ENCODE data around the gene GRIK2. TPM values are rescaled to one million over a fixed set of nuclear protein-coding genes. Genes with fewer than 3 reads are reported as not detected.
"Not testable (repeated sequence)": the region's sequence is repeated elsewhere in the genome, so short reads cannot be mapped to it uniquely, and the experiment has no call there.

GRIK2 gene
- total RNA-seq, 4 donors from 2014 or later, result 0.30 to 4.1 (median 1.3) TPM

- no peak for DNase-seq (ENCODE audit: low spot score in 2 of 2)
- 31% methylated on average over 2 of the region's 2 CpGs for WGBS
- H3K4me1 ChIP-seq, result no peaks in the 10 kb centered on the region
- no peak for TF ChIP-seq POLR2A (IDR thresholded peaks at IDR 0.05)
- no peak for TF ChIP-seq CTCF (IDR thresholded peaks at IDR 0.05)
- TF ChIP-seq POLR2AphosphoS5 (IDR thresholded peaks at IDR 0.05), result no peak
- no peak for TF ChIP-seq EP300 (IDR thresholded peaks at IDR 0.05)
- H3K27me3 ChIP-seq, result no peaks in the 10 kb centered on the region
- H3K36me3 ChIP-seq, result no peaks in the 10 kb centered on the region
- H3K9me3 ChIP-seq, result no peaks in the 10 kb centered on the region
- H3K27ac ChIP-seq, result no peak overlapping the region
- no peak overlapping the region for H3K4me3 ChIP-seq
These were observed 237.4 kb downstream of the GRIK2 start for GRCh38 chr6:101630941-101631340.

GRCh38 chr6:101633081-101633480 is 239.6 kb downstream of the GRIK2 start:
- DNase-seq (ENCODE audit: low spot score in 2 of 2), result no peak
- TF ChIP-seq POLR2A (IDR thresholded peaks at IDR 0.05) (no peak), POLR2AphosphoS5 (IDR thresholded peaks at IDR 0.05) (no peak)
- Histone ChIP-seq H3K4me3 (no peak overlapping the region), H3K9me3 (no peaks in the 10 kb centered on the region), H3K27ac (no peak overlapping the region), H3K27me3 (no peaks in the 10 kb centered on the region), H3K4me1 (no peaks in the 10 kb centered on the region), H3K36me3 (no peaks in the 10 kb centered on the region)
- 88% methylated on average over 3 of the region's 3 CpGs for WGBS

DNA sequence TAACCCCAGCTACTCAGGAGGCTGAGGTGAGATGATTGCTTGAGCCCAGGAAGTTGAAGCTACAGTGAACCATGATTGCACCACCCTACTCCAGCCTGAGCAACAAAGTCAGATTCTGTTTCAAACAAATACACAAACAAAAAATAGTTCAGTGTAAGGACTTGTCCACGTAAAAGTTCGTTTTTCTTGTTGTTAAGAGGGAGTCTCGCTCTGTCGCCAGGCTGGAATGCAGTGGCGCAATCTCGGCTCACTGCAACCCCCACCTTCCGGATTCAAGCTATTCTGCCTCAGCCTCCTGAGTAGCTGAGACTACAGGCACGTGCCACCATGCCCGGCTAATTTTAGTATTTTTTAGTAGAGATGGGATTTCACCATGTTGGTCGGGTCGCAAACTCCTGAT is 245.4 kb downstream of the GRIK2 start:
- not testable (repeated sequence) for H3K27me3 ChIP-seq; H3K4me1 ChIP-seq; DNase-seq (ENCODE audit: low spot score in 2 of 2); H3K9me3 ChIP-seq; H3K27ac ChIP-seq; H3K4me3 ChIP-seq; H3K36me3 ChIP-seq
- WGBS, result 93% methylated on average over 11 of the region's 11 CpGs

DNA sequence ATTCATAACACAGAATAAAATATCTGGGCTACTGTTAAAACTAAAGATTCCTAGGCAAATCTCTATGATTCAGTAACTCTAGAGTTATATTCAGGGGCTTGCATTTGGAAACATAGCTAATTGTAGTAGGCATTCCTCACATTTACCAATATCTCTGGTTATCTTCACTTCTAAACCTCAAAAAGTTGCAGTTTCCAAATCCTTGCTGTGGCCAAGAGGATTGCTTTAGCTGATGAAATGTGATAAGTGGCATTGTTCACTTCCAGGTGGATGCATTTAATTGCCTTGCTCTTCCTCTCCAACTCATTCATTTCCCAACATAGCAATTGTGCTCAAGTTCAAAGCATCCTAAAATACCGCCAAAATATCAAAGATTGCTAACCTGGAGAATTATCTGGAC is 246.6 kb downstream of the GRIK2 start:
- no peaks in the 10 kb centered on the region for H3K4me1 ChIP-seq
- no peak overlapping the region for H3K4me3 ChIP-seq
- H3K27me3 ChIP-seq, result no peaks in the 10 kb centered on the region
- TF ChIP-seq POLR2AphosphoS5 (IDR thresholded peaks at IDR 0.05) (no peak), EP300 (IDR thresholded peaks at IDR 0.05) (no peak), POLR2A (IDR thresholded peaks at IDR 0.05) (no peak), CTCF (IDR thresholded peaks at IDR 0.05) (no peak)
- no peaks in the 10 kb centered on the region for H3K36me3 ChIP-seq
- 88% methylated on average over 1 of the region's 1 CpG for WGBS
- DNase-seq (ENCODE audit: low spot score in 2 of 2), result no peak
- H3K9me3 ChIP-seq, result no peaks in the 10 kb centered on the region
- no peak overlapping the region for H3K27ac ChIP-seq

- H3K4me3 ChIP-seq, result no peak overlapping the region
- DNase-seq (ENCODE audit: low spot score in 2 of 2), result no peak
- H3K27me3 ChIP-seq, result no peaks in the 10 kb centered on the region
- H3K9me3 ChIP-seq, result no peaks in the 10 kb centered on the region
- TF ChIP-seq POLR2AphosphoS5 (IDR thresholded peaks at IDR 0.05) (no peak), EP300 (IDR thresholded peaks at IDR 0.05) (no peak)
- H3K4me1 ChIP-seq, result no peaks in the 10 kb centered on the region
- H3K36me3 ChIP-seq, result no peaks in the 10 kb centered on the region
- H3K27ac ChIP-seq, result no peak overlapping the region
- 87% methylated on average over 2 of the region's 2 CpGs for WGBS
These were observed 252.3 kb downstream of the GRIK2 start for GRCh38 chr6:101645770-101646169.

DNA sequence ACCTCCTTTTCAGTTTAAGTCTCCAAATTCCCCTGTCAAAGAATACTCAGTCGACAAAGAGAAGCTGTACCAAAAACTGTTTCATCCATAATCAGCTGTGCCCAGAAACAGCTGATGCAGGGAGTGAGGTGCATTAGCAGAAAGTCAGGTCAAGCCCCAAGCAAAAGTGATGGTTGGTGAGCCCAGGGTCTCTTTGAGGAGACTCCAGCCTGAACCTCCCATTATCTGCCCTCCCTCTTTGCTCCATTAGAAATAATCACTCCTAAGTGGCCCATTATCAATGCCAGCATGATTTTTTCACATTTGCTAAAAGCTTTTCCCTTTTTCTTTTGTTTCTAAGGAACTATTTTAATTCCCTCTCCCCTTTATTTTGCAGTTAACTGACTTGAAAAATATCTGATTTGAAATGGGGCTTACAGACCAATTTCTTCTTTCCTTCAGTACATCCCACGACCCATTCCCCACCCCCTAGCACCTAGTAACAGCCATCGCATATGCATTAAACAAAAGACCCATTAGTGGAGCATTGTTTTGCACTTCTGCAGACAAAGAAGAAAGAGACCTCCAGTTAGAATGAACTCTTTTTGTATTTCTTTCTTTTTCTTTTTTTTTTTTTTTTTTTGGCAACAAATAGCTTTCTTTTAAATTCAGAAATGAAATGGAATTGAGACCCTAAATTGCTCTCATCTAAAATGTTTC is 257.0 kb downstream of the GRIK2 start:
- Histone ChIP-seq H3K4me3 (no peak overlapping the region), H3K9me3 (no peaks in the 10 kb centered on the region), H3K36me3 (no peaks in the 10 kb centered on the region), H3K27me3 (no peaks in the 10 kb centered on the region), H3K27ac (no peak overlapping the region), H3K4me1 (no peaks in the 10 kb centered on the region)
- 73% methylated on average over 3 of the region's 3 CpGs for WGBS
- DNase-seq (ENCODE audit: low spot score in 2 of 2), result no peak
- TF ChIP-seq CTCF (IDR thresholded peaks at IDR 0.05), result no peak
- TF ChIP-seq POLR2AphosphoS5 (IDR thresholded peaks at IDR 0.05), result no peak
- no peak for TF ChIP-seq POLR2A (IDR thresholded peaks at IDR 0.05)
- no peak for TF ChIP-seq EP300 (IDR thresholded peaks at IDR 0.05)

DNA sequence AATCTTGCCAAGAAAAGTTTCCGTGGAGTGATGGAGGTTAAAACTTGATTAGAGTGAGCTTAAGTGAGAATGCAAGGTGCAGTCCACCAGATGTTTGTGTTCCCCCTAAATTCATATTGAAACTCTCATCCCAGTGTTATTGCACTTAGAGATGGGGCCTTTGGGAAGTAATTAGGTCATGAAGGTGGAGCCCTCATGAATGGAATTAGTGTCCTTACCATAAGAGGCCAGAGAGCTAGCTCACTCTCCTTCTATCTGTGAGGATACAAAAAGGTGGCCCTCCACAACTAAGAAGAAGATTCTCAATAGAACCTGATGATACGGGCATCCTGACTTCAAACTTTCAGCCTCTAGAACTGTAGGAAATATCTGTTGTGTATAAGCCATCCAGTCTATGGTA is 258.6 kb downstream of the GRIK2 start:
- H3K27ac ChIP-seq, result no peak overlapping the region
- no peak for DNase-seq (ENCODE audit: low spot score in 2 of 2)
- H3K9me3 ChIP-seq, result no peaks in the 10 kb centered on the region
- H3K4me1 ChIP-seq, result no peaks in the 10 kb centered on the region
- no peaks in the 10 kb centered on the region for H3K36me3 ChIP-seq
- 91% methylated on average over 2 of the region's 2 CpGs for WGBS
- H3K27me3 ChIP-seq, result no peaks in the 10 kb centered on the region
- no peak overlapping the region for H3K4me3 ChIP-seq
- no peak for TF ChIP-seq EP300 (IDR thresholded peaks at IDR 0.05)
- no peak for TF ChIP-seq POLR2A (IDR thresholded peaks at IDR 0.05)
- no peak for TF ChIP-seq POLR2AphosphoS5 (IDR thresholded peaks at IDR 0.05)
- no peak for TF ChIP-seq CTCF (IDR thresholded peaks at IDR 0.05)

Measured in suprapubic skin (tissue), 4 donors.